HG02852 (cell line): Measurements from ENCODE around the gene ALG3.
A peak's percentile ranks its signal among the peaks of the same experiment; 100 is the strongest.

Experiments
- ATAC-seq: cut with Tn5 transposase; IDR thresholded peaks from one replicate; pipeline ENCODE4 v1.9.1; 2021; ENCODE audit warnings: mild to moderate bottlenecking, moderate library complexity; ENCODE audit not compliant: unreplicated experiment

The ALG3 gene

GRCh38 chr3:184260724-184261269 is 12.0 kb upstream of the ALG3 start:
- no peak for ATAC-seq

GRCh38 chr3:184259878-184260723 is 11.3 kb upstream of the ALG3 start:
- ATAC-seq = no peak

- no peak for ATAC-seq
Measured at GRCh38 chr3:184259396-184259877, 10.7 kb upstream of the ALG3 start.

GRCh38 chr3:184258926-184259325 is 10.2 kb upstream of the ALG3 start:
- no peak for ATAC-seq

GRCh38 chr3:184257083-184257915 is 8.5 kb upstream of the ALG3 start:
- ATAC-seq = no peak

GRCh38 chr3:184255291-184256039 is 6.7 kb upstream of the ALG3 start:
- no peak for ATAC-seq

GRCh38 chr3:184250167-184250828 is 1.5 kb upstream of the ALG3 start:
- peak; percentile 72 for ATAC-seq

GRCh38 chr3:184249412-184250166 is 827 bp upstream of the ALG3 start, which contains the start of gene EEF1AKMT4:
Gene EEF1AKMT4, plus strand, starts transcription at chr3:184249672. Its CDS starts 23 bp downstream, at chr3:184249695.
- ATAC-seq = peak; percentile 83

GRCh38 chr3:184242297-184242685 is 6.5 kb downstream of the ALG3 start:
- no peak for ATAC-seq

- ATAC-seq = no peak
Measured at GRCh38 chr3:184241447-184242296, 7.1 kb downstream of the ALG3 start.

- ATAC-seq = no peak
Measured at GRCh38 chr3:184241141-184241446, 7.7 kb downstream of the ALG3 start.

- ATAC-seq = no peak
Measured at GRCh38 chr3:184240384-184241140, 8.2 kb downstream of the ALG3 start.

GRCh38 chr3:184239708-184240107 is 9.1 kb downstream of the ALG3 start:
- no peak for ATAC-seq

- ATAC-seq = no peak
Measured at GRCh38 chr3:184239221-184239620, 9.5 kb downstream of the ALG3 start.

- ATAC-seq = no peak
Measured at GRCh38 chr3:184238246-184238818, 10.4 kb downstream of the ALG3 start.

GRCh38 chr3:184237807-184238206 is 11.0 kb downstream of the ALG3 start:
- ATAC-seq = no peak

GRCh38 chr3:184237211-184237610 is 11.6 kb downstream of the ALG3 start:
- no peak for ATAC-seq

GRCh38 chr3:184236636-184237035 is 12.1 kb downstream of the ALG3 start:
- ATAC-seq = no peak
